ENCODE results near the gene SDK2. TPM values are rescaled to one million over a fixed set of nuclear protein-coding genes. Genes with fewer than 3 reads are reported as not detected.

Gene SDK2
- total RNA-seq, 4 donors from 2014 or later = 1.4 to 6.8 (median 3.3) TPM

DNA sequence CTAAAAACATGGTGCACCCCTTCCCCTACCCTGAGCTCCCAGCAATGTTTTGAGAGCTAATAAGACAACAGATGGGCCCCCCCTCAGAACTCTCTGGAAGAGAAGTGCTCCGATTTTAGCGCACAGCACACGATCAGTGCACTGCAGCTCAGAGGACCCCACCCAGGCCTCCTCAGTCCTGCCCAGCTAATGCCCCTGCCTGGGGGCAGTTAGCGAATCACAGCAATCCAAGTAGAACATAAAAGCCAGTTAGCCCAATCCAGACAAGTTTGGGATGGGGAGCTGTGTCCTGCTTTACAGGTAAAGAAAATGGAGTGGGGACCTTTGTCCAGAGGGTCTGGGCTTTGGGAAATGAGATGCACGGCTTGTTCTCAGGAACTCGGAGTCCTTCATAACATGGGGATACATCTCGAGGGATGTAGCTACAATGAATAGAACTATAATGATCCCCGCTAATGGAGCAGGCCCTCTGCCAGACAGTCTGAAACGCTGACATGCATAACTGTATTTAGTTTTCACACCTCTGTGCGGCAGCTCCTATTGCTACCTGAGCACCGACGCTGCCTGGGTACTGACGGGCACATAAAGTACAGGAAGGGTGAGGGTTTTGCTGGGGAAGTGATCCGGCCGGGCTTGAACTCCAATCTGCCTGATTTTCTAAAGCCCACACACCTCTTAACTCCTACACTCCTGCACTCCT is 302.7 kb downstream of the SDK2 start:
- Histone ChIP-seq H3K9me3 (no peaks in the 10 kb centered on the region), H3K4me1 (peaks cover 50% of the 10 kb centered on the region), H3K36me3 (no peaks in the 10 kb centered on the region), H3K27ac (peak overlapping the region; percentile 65), H3K27me3 (no peaks in the 10 kb centered on the region), H3K4me3 (no peak overlapping the region)
- 35% methylated on average over 15 of the region's 15 CpGs for WGBS
- DNase-seq (ENCODE audit: low spot score in 2 of 2) = no peak
- TF ChIP-seq EP300 (IDR thresholded peaks at IDR 0.05) = no peak
- TF ChIP-seq, protein P1, sequence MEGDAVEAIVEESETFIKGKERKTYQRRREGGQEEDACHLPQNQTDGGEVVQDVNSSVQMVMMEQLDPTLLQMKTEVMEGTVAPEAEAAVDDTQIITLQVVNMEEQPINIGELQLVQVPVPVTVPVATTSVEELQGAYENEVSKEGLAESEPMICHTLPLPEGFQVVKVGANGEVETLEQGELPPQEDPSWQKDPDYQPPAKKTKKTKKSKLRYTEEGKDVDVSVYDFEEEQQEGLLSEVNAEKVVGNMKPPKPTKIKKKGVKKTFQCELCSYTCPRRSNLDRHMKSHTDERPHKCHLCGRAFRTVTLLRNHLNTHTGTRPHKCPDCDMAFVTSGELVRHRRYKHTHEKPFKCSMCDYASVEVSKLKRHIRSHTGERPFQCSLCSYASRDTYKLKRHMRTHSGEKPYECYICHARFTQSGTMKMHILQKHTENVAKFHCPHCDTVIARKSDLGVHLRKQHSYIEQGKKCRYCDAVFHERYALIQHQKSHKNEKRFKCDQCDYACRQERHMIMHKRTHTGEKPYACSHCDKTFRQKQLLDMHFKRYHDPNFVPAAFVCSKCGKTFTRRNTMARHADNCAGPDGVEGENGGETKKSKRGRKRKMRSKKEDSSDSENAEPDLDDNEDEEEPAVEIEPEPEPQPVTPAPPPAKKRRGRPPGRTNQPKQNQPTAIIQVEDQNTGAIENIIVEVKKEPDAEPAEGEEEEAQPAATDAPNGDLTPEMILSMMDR (IDR thresholded peaks at IDR 0.05) = no peak
- TF ChIP-seq POLR2A (IDR thresholded peaks at IDR 0.05) = no peak

DNA sequence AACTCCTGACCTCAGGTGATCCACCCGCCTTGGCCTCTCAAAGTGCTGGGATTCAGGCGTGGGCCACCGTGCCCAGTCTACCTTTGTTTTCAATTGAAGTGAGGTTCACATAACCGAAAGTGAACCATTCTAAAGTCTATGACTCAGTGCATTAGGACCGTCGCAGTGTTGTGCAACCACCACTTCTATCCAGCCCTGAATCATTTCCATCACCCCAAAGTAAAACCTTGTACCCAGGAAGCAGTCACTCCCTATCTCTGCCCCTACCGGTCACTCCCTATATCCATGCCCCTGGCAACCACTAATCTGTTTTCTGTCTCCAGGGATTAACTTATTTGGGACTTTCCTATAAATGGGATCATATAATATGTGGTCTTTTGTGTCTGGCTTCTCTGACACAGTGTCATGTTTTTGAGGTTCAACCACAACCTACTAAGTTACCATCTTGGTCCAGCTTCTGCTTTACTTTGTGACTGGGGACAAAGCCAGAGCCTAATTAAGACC is 304.1 kb downstream of the SDK2 start:
- Histone ChIP-seq H3K4me3 (no peak overlapping the region), H3K27ac (peak overlapping the region; percentile 66), H3K4me1 (peaks cover 58% of the 10 kb centered on the region), H3K27me3 (no peaks in the 10 kb centered on the region), H3K36me3 (no peaks in the 10 kb centered on the region), H3K9me3 (no peaks in the 10 kb centered on the region)
- peak in 1 of 2 donors; percentile 78 for DNase-seq (ENCODE audit: low spot score in 2 of 2)
- 30% methylated on average over 7 of the region's 7 CpGs for WGBS
- TF ChIP-seq EP300 (IDR thresholded peaks at IDR 0.05) (no peak), POLR2AphosphoS5 (IDR thresholded peaks at IDR 0.05) (peak in 2 of 3 donors; percentile 61 to 70), POLR2A (IDR thresholded peaks at IDR 0.05) (no peak)
- TF ChIP-seq, protein P1 (IDR thresholded peaks at IDR 0.05) = peak in 1 of 2 donors; percentile 38

DNA sequence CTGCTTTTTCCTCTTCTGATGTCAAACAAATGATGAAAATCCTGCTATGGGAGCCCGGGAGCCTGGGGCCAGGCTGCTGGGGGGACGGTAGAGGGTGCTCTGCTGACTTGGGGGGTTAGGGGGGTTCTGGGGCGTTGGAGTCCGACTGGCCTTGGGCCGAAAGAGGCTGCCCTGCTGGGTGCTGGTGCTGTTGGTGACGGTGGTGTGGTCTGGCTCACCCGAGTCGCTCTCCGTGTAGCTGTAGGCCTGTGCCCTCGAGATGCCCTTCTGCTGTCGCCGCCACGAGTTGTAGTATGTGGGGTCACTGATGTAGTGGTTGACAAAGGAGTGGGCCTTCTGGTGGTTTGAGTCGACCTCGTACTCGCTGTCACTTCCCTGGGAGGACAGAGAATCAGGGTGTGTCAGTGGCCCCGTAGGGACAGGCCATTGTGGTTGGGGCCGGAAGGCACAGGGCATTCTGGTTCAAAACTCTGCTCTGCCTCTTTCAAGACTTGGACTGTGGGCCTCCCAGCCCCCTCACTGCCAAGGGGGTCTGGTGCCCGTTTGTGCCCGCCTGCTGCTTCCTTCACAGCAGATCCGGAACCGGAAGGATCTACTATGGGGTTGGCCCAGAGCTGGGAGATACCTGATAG is 305.6 kb downstream of the SDK2 start:
- Histone ChIP-seq H3K36me3 (no peaks in the 10 kb centered on the region), H3K4me1 (peaks cover 72% of the 10 kb centered on the region), H3K27me3 (no peaks in the 10 kb centered on the region), H3K27ac (peak overlapping the region; percentile 44), H3K9me3 (no peaks in the 10 kb centered on the region), H3K4me3 (no peak overlapping the region)
- no peak for TF ChIP-seq POLR2AphosphoS5 (IDR thresholded peaks at IDR 0.05)
- no peak for TF ChIP-seq POLR2A (IDR thresholded peaks at IDR 0.05)
- TF ChIP-seq, protein P1 (IDR thresholded peaks at IDR 0.05) = no peak
- no peak for TF ChIP-seq EP300 (IDR thresholded peaks at IDR 0.05)
- WGBS = 91% methylated on average over 17 of the region's 22 CpGs
- DNase-seq (ENCODE audit: low spot score in 2 of 2) = peak in 1 of 2 donors; percentile 70

DNA sequence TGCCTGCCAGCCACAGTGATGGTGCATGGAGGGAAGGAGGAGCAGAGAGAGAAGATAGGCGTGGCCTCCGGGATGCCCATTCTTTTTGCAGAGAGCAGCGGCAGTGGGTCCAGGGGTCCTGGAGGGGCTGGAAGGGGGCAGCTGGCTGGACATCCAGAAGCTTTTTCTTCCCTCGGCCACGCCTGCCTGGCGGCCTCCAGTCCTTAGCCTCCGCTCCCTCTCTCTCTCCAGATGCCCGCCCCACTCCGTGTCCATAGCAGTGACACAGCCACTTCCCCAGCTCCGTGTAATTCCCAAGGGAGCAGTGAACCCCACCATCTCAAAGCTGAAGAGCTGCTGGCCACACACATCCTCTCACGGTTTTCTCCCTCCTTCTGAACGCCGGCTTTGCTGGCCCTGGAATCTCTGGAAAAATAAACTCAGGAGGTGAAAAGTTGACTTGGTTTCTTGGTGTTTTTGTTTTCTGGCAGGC is 306.2 kb downstream of the SDK2 start:
- DNase-seq (ENCODE audit: low spot score in 2 of 2) = peak in 1 of 2 donors; percentile 77
- WGBS = 66% methylated on average over 13 of the region's 13 CpGs
- Histone ChIP-seq H3K4me3 (no peak overlapping the region), H3K9me3 (no peaks in the 10 kb centered on the region), H3K27ac (no peak overlapping the region), H3K27me3 (no peaks in the 10 kb centered on the region), H3K4me1 (peaks cover 77% of the 10 kb centered on the region), H3K36me3 (no peaks in the 10 kb centered on the region)
- TF ChIP-seq POLR2A (IDR thresholded peaks at IDR 0.05) = no peak
- no peak for TF ChIP-seq POLR2AphosphoS5 (IDR thresholded peaks at IDR 0.05)
- no peak for TF ChIP-seq EP300 (IDR thresholded peaks at IDR 0.05)
- TF ChIP-seq, protein P1 (IDR thresholded peaks at IDR 0.05) = no peak

DNA sequence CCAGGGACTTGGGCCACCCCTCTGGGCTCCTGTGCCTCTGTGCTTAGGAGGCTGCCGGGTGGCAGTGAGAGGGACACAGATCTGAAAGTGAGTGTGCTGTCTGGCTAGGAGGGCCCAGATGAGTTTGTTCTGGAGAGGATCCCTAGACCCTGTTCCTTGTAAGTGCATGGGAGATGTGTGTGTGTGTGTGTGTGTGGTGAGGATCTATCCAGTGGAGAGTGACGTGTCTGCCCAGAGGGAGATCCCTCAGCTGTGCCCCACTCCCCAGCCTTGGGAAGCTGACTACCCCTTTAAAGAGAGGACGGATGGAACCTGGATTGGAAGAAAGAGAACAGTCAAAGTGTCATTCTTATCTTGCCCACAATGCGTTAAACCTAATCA is 306.9 kb downstream of the SDK2 start:
- DNase-seq (ENCODE audit: low spot score in 2 of 2) = no peak
- H3K9me3 ChIP-seq = no peaks in the 10 kb centered on the region
- TF ChIP-seq, protein P1 (IDR thresholded peaks at IDR 0.05) = no peak
- TF ChIP-seq POLR2AphosphoS5 (IDR thresholded peaks at IDR 0.05) (no peak), EP300 (IDR thresholded peaks at IDR 0.05) (no peak), POLR2A (IDR thresholded peaks at IDR 0.05) (no peak)
- no peak overlapping the region for H3K4me3 ChIP-seq
- peaks cover 70% of the 10 kb centered on the region for H3K4me1 ChIP-seq
- no peaks in the 10 kb centered on the region for H3K27me3 ChIP-seq
- 86% methylated on average over 3 of the region's 4 CpGs for WGBS
- peak overlapping the region; percentile 27 for H3K27ac ChIP-seq
- H3K36me3 ChIP-seq = no peaks in the 10 kb centered on the region
